RWPE1 (cell line): ENCODE results near the gene MTUS2.

Experiments
- CTCF ChIA-PET: fragments of 350-600 bp; sonication (Branson Sonifier 250); formaldehyde crosslinking; extraction: SDS; loops from one replicate; lab custom pipeline; 2021; lab: Yijun Ruan, JAX
- POLR2A ChIA-PET: fragments of 400-600 bp; formaldehyde crosslinking; extraction: SDS; loops from one replicate; lab custom pipeline; 2020; ENCODE audit warnings: antibody characterized with exemption; ENCODE audit not compliant: low non-redundant PET; lab: Yijun Ruan, JAX
- DNase-seq: peaks from one replicate; pipeline ENCODE4 v3.0.0; 2012; ENCODE audit warnings: low spot score
- H3K27ac ChIP-seq: fragments of 450-650 bp; 2 replicates; pipeline ENCODE4 v1.5.1; 2017
- TF ChIP-seq, protein P1 (sequence below): fragments of 450-650 bp; conservative IDR thresholded peaks from 2 replicates; pipeline ENCODE4 v1.5.1; 2017; ENCODE audit warnings: low read depth, mild to moderate bottlenecking

Gene MTUS2

DNA sequence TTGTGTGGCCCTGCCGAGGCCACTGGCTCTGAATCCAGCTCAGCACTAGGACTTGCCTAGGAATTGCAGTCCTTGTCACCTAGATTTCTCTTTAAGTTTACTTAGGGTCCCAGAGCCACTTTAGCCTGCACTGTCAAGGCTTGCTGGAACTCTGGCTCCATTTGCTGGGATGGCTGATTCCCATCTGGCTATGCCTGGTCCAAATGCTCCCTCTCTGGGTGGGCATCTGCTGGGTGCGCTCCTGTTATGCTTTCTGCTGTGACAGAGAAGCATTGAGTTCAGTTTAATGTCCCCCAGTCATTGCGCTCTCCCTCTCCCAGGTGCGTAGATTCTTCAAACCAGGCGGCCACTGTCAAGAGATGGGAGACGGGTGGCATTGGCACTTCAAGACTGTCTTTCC lies 102.2 kb downstream of the MTUS2 start:
- CTCF ChIA-PET, result no interaction called here
- TF ChIP-seq, protein P1, sequence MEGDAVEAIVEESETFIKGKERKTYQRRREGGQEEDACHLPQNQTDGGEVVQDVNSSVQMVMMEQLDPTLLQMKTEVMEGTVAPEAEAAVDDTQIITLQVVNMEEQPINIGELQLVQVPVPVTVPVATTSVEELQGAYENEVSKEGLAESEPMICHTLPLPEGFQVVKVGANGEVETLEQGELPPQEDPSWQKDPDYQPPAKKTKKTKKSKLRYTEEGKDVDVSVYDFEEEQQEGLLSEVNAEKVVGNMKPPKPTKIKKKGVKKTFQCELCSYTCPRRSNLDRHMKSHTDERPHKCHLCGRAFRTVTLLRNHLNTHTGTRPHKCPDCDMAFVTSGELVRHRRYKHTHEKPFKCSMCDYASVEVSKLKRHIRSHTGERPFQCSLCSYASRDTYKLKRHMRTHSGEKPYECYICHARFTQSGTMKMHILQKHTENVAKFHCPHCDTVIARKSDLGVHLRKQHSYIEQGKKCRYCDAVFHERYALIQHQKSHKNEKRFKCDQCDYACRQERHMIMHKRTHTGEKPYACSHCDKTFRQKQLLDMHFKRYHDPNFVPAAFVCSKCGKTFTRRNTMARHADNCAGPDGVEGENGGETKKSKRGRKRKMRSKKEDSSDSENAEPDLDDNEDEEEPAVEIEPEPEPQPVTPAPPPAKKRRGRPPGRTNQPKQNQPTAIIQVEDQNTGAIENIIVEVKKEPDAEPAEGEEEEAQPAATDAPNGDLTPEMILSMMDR, result no peak
- POLR2A ChIA-PET, result no interaction called here
- no peak for DNase-seq
- H3K27ac ChIP-seq, result no peak overlapping the region

DNA sequence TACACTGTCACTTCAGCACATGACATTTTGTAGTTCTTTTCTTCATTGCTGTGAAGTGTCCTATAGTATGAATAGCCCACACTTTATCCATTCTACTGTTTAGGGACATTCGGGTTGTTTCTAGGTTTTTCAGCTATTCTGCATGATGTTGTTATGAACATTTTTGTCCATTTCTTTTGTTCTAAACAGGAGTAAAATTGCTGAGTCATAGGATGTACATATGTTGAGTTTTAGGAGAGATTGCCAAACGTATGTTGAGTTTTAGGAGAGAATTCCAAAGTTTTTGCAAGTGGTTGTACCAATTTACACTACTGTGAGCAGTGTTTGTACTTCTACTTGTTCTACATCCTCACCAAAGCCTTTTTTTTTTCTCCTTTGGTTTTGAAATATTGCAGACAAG lies 115.0 kb downstream of the MTUS2 start:
- POLR2A ChIA-PET, result no interaction called here
- no peak for DNase-seq
- H3K27ac ChIP-seq, result no peak overlapping the region
- TF ChIP-seq, protein P1, result no peak
- CTCF ChIA-PET, result no interaction called here

DNA sequence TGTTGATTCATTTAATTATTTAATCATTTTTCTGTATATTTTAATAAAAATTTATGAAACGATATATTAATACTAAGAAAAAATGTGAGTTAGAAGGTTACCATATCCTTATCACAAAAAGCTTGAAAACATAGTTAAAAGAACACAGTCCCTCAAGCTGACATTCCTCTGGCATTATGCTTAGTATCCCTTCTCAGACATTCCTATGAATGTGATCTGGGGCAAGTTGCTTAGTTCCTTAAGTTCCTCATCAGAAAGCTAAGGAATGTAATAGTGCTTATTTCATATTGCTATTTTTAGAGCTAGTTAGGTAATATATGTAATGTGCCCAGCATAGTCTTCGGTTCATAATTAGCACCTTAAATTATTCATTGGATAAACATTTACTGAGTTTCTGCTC lies 122.8 kb downstream of the MTUS2 start:
- TF ChIP-seq, protein P1, result no peak
- CTCF ChIA-PET, result interaction anchor here (0.7 kb wide), 1 partner anchor 11 kb away, joined by 3 read pairs; no protein-coding TSS in a partner anchor
- POLR2A ChIA-PET, result interaction anchor here (0.5 kb wide), 1 partner anchor 10 kb away, joined by 9 read pairs; no protein-coding TSS in a partner anchor
- no peak overlapping the region for H3K27ac ChIP-seq
- DNase-seq, result no peak

DNA sequence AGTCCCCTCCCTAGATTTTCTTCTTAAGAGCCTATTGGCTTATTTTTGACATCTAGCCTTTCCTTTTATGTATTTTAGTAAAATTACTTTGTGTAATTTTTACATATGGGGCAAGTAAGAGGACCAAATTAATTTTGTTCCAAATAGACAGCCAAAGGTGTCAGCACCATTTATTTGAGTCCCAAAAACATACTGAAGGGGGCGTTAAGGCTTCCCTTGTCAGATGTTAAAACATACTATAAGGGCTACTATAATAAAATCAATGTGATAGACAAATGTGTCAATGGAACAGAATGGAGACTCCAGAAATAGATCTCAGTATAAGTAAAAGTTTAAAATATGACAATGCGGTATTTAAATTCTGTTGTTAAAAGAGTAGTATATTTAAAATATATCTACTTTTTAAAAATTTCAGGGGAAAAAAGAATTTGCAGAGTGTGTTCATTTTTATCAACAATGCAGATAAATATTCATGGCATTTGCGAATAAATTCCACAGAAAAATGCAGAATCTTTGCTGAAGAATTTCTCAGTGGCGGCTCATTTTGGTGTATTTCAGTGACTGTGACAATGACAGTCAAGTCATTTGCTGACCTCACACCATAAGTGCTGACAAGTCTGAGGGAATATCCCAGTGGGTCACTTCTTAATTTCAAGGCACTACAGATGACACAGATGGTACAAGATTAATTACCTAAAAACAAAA lies 133.7 kb downstream of the MTUS2 start:
- H3K27ac ChIP-seq, result no peak overlapping the region
- ChIA-PET POLR2A (no interaction called here), CTCF (no interaction called here)
- TF ChIP-seq, protein P1, result no peak
- no peak for DNase-seq

DNA sequence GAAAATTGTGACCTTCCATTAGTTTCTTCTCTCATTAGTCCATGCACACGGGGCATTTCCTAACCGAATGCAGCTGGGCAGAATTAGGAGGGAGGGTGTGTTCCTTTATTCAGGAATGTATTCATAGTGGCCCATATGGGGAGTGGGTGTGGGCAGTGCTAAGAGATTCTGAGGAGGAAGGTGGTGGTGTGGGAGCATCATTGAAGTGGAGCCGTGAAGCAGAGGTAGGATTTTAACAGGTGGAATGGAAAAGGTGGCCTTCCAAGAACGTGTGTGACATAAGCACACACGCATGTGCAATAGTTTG lies 134.2 kb downstream of the MTUS2 start:
- ChIA-PET POLR2A (no interaction called here), CTCF (no interaction called here)
- TF ChIP-seq, protein P1, result no peak
- no peak for DNase-seq
- H3K27ac ChIP-seq, result no peak overlapping the region

DNA sequence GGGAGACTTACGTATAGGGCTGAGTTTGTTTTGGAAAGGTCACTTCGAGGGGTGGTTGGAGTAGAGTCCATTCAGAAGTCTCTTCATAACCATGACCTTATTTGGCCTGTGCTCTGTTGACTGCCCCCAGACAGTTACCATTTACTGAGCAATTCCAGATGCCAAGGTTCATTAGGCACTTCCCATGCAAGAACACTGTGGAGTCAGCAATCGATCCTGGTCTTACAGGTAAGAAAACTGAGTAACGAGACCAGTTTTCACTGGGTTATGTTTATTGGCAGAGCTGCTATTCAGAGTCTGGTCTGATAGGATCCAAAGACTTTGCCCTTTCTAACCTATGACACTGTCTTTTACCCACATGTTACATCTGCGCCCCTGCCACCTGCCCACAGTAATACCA lies 134.7 kb downstream of the MTUS2 start:
- no peak for DNase-seq
- POLR2A ChIA-PET, result no interaction called here
- TF ChIP-seq, protein P1, result no peak
- CTCF ChIA-PET, result no interaction called here
- no peak overlapping the region for H3K27ac ChIP-seq
